H1 (cell line): Measurements from ENCODE around the gene SCG5.

Experiments used
- CTCF ChIP-seq, 3 experiments: IDR thresholded peaks; 1 replicate in 2 of 3; 2 replicates in 1 of 3; pipeline versions ENCODE4 v1.5.1 to v1.6.1; 2011; ENCODE audit warnings: low read length in 3 of 3, mild to moderate bottlenecking in 3 of 3, inconsistent platforms in 2 of 3, low read depth in 1 of 3, moderate library complexity in 1 of 3; ENCODE audit not compliant: insufficient read depth in 1 of 3; ENCODE audit errors: control extremely low read depth in 1 of 3
- EZH2 ChIP-seq: fragments of 200-600 bp; sonication (generic); IDR thresholded peaks from 2 replicates; pipeline ENCODE4 v1.7.1; 2012; ENCODE audit warnings: low read depth, mild to moderate bottlenecking, moderate library complexity, low read length, inconsistent platforms; ENCODE audit not compliant: severe bottlenecking

GRCh38 chr15:32636908-32637567 is 4.5 kb upstream of the SCG5 start:
- no peak for TF ChIP-seq CTCF (IDR thresholded peaks at IDR 0.05; ENCODE audit: control extremely low read depth in 1 of 3, insufficient read depth in 1 of 3, low read depth in 1 of 3, low read length in 3 of 3)
- no peak for TF ChIP-seq EZH2
